GM18873 (cell line): ENCODE data around the gene GDPD4.

ENCODE experiments used
- ATAC-seq: cut with Tn5 transposase; IDR thresholded peaks from one replicate; pipeline ENCODE4 v1.9.1; 2021; ENCODE audit warnings: mild to moderate bottlenecking, moderate library complexity, moderate number of reproducible peaks; ENCODE audit not compliant: unreplicated experiment, low FRiP score

GDPD4 gene

GRCh38 chr11:77249427-77249826 lies 52.1 kb downstream of the GDPD4 start:
- ATAC-seq: no peak

GRCh38 chr11:77244277-77245027 lies 57.0 kb downstream of the GDPD4 start:
- ATAC-seq: no peak

GRCh38 chr11:77236901-77237300 lies 64.6 kb downstream of the GDPD4 start:
- ATAC-seq: no peak

GRCh38 chr11:77233011-77233410 lies 68.5 kb downstream of the GDPD4 start:
- ATAC-seq: no peak

- ATAC-seq: no peak
Observed at GRCh38 chr11:77232242-77232641, 69.2 kb downstream of the GDPD4 start.

- no peak for ATAC-seq
Observed at GRCh38 chr11:77231800-77232199, 69.7 kb downstream of the GDPD4 start.

- ATAC-seq: no peak
Observed at GRCh38 chr11:77230878-77231605, 70.4 kb downstream of the GDPD4 start.

GRCh38 chr11:77223797-77224196 lies 77.7 kb downstream of the GDPD4 start:
- ATAC-seq: no peak

- ATAC-seq: no peak
Observed at GRCh38 chr11:77217156-77217555, 84.3 kb downstream of the GDPD4 start.

- no peak for ATAC-seq
Observed at GRCh38 chr11:77215106-77215505, 86.4 kb downstream of the GDPD4 start.

- ATAC-seq: no peak
Observed at GRCh38 chr11:77214557-77214956, 86.9 kb downstream of the GDPD4 start.

GRCh38 chr11:77213589-77214428 lies 87.7 kb downstream of the GDPD4 start:
- no peak for ATAC-seq

- no peak for ATAC-seq
Observed at GRCh38 chr11:77213029-77213579, 88.4 kb downstream of the GDPD4 start.

- no peak for ATAC-seq
Observed at GRCh38 chr11:77212314-77213007, 89.0 kb downstream of the GDPD4 start.

GRCh38 chr11:77211594-77212251 lies 89.8 kb downstream of the GDPD4 start:
- no peak for ATAC-seq

- ATAC-seq: no peak
Observed at GRCh38 chr11:77211040-77211451, 90.4 kb downstream of the GDPD4 start.

GRCh38 chr11:77209663-77210062 lies 91.8 kb downstream of the GDPD4 start:
- ATAC-seq: no peak

GRCh38 chr11:77208535-77208934 lies 93.0 kb downstream of the GDPD4 start:
- no peak for ATAC-seq

GRCh38 chr11:77207618-77208313 lies 93.7 kb downstream of the GDPD4 start:
- ATAC-seq: no peak
